Hepatocyte (in vitro differentiated cells): ENCODE measurements around the gene PTPRN2. TPM values are rescaled to one million over a fixed set of nuclear protein-coding genes. Genes with fewer than 3 reads are reported as not detected.

Experiments used
- DNase-seq: peaks from one replicate; pipeline ENCODE4 v3.0.0-alpha.2; 2016; ENCODE audit warnings: low spot score
- H2AFZ ChIP-seq: fragments of 200-600 bp; sonication (generic); 2 replicates; pipeline ENCODE4 v1.6.0; 2016; ENCODE audit warnings: antibody characterized with exemption, mild to moderate bottlenecking
- H3K27ac ChIP-seq: fragments of 200-600 bp; sonication (generic); 2 replicates; pipeline ENCODE4 v1.5.1; 2016; ENCODE audit warnings: mild to moderate bottlenecking
- H3K27me3 ChIP-seq: fragments of 200-600 bp; sonication (generic); 2 replicates; pipeline ENCODE4 v1.6.1; 2016
- H3K36me3 ChIP-seq: fragments of 200-600 bp; sonication (generic); replicated peaks from 2 replicates; pipeline ENCODE4 v1.5.1; 2016; ENCODE audit warnings: low read depth; ENCODE audit not compliant: insufficient read depth
- H3K4me1 ChIP-seq: fragments of 200-600 bp; sonication (generic); 2 replicates; pipeline ENCODE4 v1.5.1; 2016; ENCODE audit warnings: mild to moderate bottlenecking, moderate library complexity; ENCODE audit not compliant: insufficient read depth
- H3K4me2 ChIP-seq: fragments of 200-600 bp; sonication (generic); 2 replicates; pipeline ENCODE4 v1.6.0; 2016
- H3K4me3 ChIP-seq: fragments of 200-600 bp; sonication (generic); 2 replicates; pipeline ENCODE4 v1.5.1; 2016; ENCODE audit warnings: mild to moderate bottlenecking
- H3K79me2 ChIP-seq: fragments of 200-600 bp; sonication (generic); 2 replicates; pipeline ENCODE4 v1.6.0; 2017; ENCODE audit warnings: mild to moderate bottlenecking
- H3K9me2 ChIP-seq: fragments of 200-600 bp; sonication (generic); replicated peaks from 2 replicates; pipeline ENCODE4 v1.6.0; 2017; ENCODE audit warnings: mild to moderate bottlenecking; ENCODE audit not compliant: insufficient read depth
- H3K9me3 ChIP-seq: fragments of 200-600 bp; sonication (generic); 2 replicates; pipeline ENCODE4 v1.5.1; 2016; ENCODE audit warnings: low read depth, mild to moderate bottlenecking
- H4K20me1 ChIP-seq: fragments of 200-600 bp; sonication (generic); 2 replicates; pipeline ENCODE4 v1.6.0; 2016; ENCODE audit warnings: mild to moderate bottlenecking; ENCODE audit not compliant: insufficient read depth, poor library complexity, severe bottlenecking
- EZH2 ChIP-seq: fragments of 200-600 bp; sonication (generic); IDR thresholded peaks from 2 replicates; pipeline ENCODE4 v1.6.1; 2016; ENCODE audit warnings: antibody characterized with exemption, mild to moderate bottlenecking, borderline replicate concordance
- EZH2phosphoT487 ChIP-seq: fragments of 200-600 bp; sonication (generic); IDR thresholded peaks from one replicate; pipeline ENCODE4 v1.6.1; 2018; ENCODE audit warnings: antibody characterized with exemption, mild to moderate bottlenecking, low read depth, moderate library complexity; ENCODE audit not compliant: unreplicated experiment, severe bottlenecking
- WGBS: methylation state at CpG from one replicate; pipeline ENCODE4 v1.1.6; 2016; ENCODE audit warnings: low lambda C conversion rate; ENCODE audit errors: missing lambda C conversion rate; 5-methylcytosine and 5-hydroxymethylcytosine counted together
- polyA plus RNA-seq: library from polyadenylated mRNA; unstranded; fragments of >200 nt; fragmentation: Nextera tagmentation; extraction: Ambion mirVana; gene quantifications from 2 replicates; pipeline ENCODE4 v1.2.1, GENCODE V29; 2016
- total RNA-seq: library from RNA; depleted of rRNA; stranded (reverse); fragments of >200 nt; gene quantifications from 2 replicates; pipeline ENCODE4 v1.2.3, GENCODE V29; 2014
- TF ChIP-seq, protein P1 (sequence below): fragments of 200-600 bp; sonication (generic); IDR thresholded peaks from 2 replicates; pipeline ENCODE4 v1.5.1; 2016; ENCODE audit warnings: antibody characterized with exemption, mild to moderate bottlenecking; ENCODE audit not compliant: poor library complexity

Gene PTPRN2
- total and polyA plus RNA-seq, 2 experiments from 2014 or later, result 2.1 to 3.3 TPM

DNA sequence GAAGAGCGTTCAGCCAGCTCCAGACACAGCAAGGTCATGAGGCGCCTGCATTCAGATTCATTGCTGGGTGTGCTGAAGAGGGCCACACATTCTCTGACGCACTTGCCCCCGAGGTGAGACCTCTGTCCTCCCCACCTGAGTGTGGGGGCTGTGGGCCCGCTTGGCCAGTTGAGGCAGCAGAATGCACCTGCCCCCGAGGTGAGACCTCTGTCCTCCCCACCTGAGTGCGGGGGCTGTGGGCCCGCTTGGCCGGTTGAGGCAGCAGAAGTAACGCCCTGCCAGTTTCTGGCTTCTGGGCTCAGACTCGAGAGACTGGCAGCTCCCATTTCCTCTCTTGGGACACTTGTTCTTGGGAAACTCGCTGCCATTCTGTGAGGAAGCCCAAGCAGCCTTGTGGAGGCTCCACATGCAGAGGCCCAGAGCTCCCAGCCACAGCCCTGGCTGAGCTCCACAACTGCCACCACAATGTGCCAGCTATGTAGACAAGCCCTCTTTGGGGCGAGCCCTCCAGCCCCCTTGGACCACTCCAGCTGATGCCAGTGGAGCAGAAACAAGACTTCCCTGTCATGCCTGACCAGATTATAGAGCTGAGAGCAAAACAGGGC is 816.8 kb downstream of the PTPRN2 start:
- Histone ChIP-seq H3K36me3 (no peaks in the 10 kb centered on the region), H3K4me2 (no peak overlapping the region), H4K20me1 (no peaks in the 10 kb centered on the region), H3K27ac (no peak overlapping the region), H3K27me3 (no peaks in the 10 kb centered on the region), H3K79me2 (no peaks in the 10 kb centered on the region), H3K4me3 (no peak overlapping the region), H3K9me3 (no peaks in the 10 kb centered on the region), H2AFZ (no peak overlapping the region), H3K9me2 (no peaks in the 10 kb centered on the region), H3K4me1 (no peaks in the 10 kb centered on the region)
- WGBS, result 96% methylated on average over 13 of the region's 13 CpGs
- DNase-seq, result no peak
- TF ChIP-seq, protein P1, sequence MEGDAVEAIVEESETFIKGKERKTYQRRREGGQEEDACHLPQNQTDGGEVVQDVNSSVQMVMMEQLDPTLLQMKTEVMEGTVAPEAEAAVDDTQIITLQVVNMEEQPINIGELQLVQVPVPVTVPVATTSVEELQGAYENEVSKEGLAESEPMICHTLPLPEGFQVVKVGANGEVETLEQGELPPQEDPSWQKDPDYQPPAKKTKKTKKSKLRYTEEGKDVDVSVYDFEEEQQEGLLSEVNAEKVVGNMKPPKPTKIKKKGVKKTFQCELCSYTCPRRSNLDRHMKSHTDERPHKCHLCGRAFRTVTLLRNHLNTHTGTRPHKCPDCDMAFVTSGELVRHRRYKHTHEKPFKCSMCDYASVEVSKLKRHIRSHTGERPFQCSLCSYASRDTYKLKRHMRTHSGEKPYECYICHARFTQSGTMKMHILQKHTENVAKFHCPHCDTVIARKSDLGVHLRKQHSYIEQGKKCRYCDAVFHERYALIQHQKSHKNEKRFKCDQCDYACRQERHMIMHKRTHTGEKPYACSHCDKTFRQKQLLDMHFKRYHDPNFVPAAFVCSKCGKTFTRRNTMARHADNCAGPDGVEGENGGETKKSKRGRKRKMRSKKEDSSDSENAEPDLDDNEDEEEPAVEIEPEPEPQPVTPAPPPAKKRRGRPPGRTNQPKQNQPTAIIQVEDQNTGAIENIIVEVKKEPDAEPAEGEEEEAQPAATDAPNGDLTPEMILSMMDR, result no peak
- no peak for TF ChIP-seq EZH2
- no peak for TF ChIP-seq EZH2phosphoT487

GRCh38 chr7:157769526-157770215 is 818.0 kb downstream of the PTPRN2 start:
- Histone ChIP-seq H3K4me3 (no peak overlapping the region), H3K27me3 (no peaks in the 10 kb centered on the region), H3K4me1 (no peaks in the 10 kb centered on the region), H3K9me2 (no peaks in the 10 kb centered on the region), H3K79me2 (no peaks in the 10 kb centered on the region), H4K20me1 (no peaks in the 10 kb centered on the region), H2AFZ (no peak overlapping the region), H3K9me3 (no peaks in the 10 kb centered on the region), H3K4me2 (no peak overlapping the region), H3K36me3 (no peaks in the 10 kb centered on the region), H3K27ac (no peak overlapping the region)
- DNase-seq, result no peak
- TF ChIP-seq EZH2phosphoT487, result no peak
- TF ChIP-seq EZH2, result no peak
- TF ChIP-seq, protein P1, result no peak
- WGBS, result 91% methylated on average over 19 of the region's 19 CpGs

GRCh38 chr7:157769086-157769485 is 818.5 kb downstream of the PTPRN2 start:
- Histone ChIP-seq H3K27me3 (no peaks in the 10 kb centered on the region), H2AFZ (no peak overlapping the region), H3K9me3 (no peaks in the 10 kb centered on the region), H3K36me3 (no peaks in the 10 kb centered on the region), H3K4me1 (no peaks in the 10 kb centered on the region), H3K4me3 (no peak overlapping the region), H3K4me2 (no peak overlapping the region), H3K9me2 (no peaks in the 10 kb centered on the region), H4K20me1 (no peaks in the 10 kb centered on the region), H3K27ac (no peak overlapping the region), H3K79me2 (no peaks in the 10 kb centered on the region)
- no peak for DNase-seq
- TF ChIP-seq, protein P1, result no peak
- TF ChIP-seq EZH2, result no peak
- no peak for TF ChIP-seq EZH2phosphoT487
- 81% methylated on average over 17 of the region's 17 CpGs for WGBS
